HG02943 (cell line): Measurements from ENCODE around the gene MDM4.
"Not testable (repeated sequence)": the region's sequence is repeated elsewhere in the genome, so short reads cannot be mapped to it uniquely, and the experiment has no call there.

Experiments
- ATAC-seq: cut with Tn5 transposase; IDR thresholded peaks from one replicate; pipeline ENCODE4 v1.9.1; 2021; ENCODE audit warnings: mild to moderate bottlenecking, low read depth, moderate library complexity; ENCODE audit not compliant: unreplicated experiment

Gene MDM4

DNA sequence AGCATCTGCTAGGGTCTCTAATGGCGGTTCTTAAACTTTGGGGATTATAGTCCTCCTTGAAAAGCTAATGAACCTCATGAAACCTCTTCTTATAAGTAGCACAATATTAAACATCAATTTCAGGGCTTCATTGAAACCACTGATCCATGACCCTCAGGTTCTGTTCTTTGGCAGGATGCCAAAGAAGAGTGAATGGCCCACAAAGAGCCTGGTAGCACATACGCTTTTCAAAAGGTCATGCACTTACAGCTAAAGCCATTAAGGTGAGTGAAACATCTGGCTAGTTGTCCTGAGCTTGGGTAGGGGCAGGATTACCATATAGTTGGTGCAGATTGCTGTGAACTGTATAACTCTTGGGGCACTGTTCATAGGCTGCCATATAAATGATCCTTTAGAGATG is 42.3 kb downstream of the MDM4 start:
- no peak for ATAC-seq

DNA sequence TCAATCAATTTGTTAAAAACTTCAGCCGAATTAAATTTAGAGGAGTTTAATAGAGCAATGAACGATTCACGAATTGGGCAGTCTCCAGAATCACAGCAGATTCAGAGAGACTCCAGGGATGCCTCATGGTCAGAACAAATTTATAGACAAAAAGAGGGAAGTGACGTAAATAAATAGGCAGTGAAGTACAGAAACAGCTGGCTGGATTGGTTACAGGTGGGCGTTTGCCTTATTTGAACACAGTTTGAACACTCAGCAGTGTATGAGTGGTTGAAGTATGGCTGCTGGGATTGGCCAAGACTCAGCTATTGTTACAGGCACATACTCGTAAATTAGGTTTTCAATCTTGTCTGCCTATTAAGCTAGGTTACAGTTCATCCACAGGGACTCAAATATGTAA is 43.8 kb downstream of the MDM4 start:
- not testable (repeated sequence) for ATAC-seq

DNA sequence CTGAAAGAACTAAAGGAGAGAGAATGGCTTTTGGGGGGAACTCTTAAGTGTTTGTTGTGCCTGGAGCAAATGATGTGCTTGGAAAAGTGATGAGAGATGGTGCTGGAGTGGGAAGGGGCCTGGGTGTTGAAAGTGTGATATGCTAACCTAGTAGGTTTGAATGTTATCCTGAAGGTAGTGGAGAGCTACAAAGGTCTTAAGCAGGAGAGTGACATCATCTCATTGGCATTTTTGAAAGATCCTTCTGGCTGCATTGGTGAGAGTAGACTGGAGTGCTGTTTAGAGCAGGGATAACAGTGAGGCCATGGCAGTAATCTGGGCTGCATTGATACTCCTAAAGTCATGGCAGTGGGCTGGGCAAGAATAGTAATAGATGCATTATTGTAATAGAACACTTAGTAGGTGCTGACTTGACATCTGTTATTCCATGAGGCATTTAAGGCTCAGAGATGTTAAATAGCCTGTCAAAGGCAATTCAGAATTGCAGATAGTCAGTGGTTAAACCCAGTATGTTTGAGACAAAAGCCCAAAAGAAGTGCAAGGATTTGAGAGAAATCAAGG is 44.5 kb downstream of the MDM4 start:
- no peak for ATAC-seq

DNA sequence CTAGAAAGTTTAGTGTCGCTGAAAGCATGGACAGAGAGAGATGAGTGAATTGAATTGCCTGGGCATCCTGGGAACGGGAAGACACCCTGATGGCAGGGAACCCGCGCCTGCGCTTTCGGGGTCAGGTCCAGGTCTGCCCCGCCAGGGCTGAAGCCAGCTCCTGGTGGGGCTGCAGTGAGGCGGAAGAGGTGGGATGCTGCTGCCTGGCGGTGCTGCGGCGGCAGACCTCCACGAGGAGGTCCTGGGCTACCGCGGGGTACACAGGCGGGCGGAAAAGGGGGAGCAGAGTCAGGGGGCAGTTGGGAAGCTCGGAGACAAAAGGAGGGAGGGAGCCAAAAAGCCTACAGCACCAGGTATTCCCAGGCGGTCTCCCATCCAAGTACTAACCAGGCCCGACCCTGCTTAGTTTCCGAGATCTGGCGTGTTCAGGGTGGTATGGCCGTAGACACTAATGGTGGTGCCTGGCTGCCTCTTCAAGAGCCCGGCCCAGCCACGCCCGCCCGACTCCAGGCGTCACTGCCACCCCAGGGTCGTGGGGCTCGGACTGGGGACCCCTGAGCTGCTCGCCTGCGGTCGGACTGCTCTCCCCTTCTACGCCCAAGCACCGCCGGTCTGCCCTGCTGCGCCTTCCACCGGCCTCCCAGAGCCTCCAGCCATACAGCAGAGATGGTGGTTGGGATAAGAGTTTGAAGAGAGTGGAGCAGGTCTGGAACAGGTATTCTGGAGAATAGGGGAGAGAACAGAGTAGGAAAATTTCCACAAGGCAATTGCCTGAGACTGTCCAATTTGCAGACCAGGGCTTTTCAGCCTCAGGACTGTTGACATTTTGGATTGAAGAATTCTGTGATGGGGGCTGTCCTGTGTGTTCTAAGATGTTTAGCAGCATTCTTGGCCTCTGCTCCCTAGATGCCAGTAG is 46.1 kb downstream of the MDM4 start:
- no peak for ATAC-seq

DNA sequence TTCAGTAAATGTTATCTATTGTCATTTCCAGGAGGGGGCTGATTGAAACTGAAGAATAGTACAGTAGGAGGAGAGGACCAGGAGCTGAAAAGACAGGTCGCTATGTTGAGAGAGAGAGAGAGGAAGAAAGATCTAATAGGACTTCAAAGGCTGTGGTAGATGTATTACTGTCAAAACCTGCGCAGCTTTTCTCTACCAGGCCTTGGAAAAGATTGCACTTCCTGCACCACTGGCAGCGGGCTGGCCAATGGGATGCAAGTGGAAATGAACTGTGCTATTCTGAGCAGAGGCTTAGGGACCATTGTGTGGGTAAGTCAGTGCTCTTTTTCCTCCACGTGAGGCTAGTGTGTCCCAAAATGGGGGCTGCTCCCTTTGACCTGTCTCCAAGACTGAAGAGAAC is 47.1 kb downstream of the MDM4 start:
- no peak for ATAC-seq

- no peak for ATAC-seq
Observed at GRCh38 chr1:204563780-204564179, 47.6 kb downstream of the MDM4 start.

GRCh38 chr1:204564835-204565234 is 48.6 kb downstream of the MDM4 start:
- ATAC-seq, result no peak

DNA sequence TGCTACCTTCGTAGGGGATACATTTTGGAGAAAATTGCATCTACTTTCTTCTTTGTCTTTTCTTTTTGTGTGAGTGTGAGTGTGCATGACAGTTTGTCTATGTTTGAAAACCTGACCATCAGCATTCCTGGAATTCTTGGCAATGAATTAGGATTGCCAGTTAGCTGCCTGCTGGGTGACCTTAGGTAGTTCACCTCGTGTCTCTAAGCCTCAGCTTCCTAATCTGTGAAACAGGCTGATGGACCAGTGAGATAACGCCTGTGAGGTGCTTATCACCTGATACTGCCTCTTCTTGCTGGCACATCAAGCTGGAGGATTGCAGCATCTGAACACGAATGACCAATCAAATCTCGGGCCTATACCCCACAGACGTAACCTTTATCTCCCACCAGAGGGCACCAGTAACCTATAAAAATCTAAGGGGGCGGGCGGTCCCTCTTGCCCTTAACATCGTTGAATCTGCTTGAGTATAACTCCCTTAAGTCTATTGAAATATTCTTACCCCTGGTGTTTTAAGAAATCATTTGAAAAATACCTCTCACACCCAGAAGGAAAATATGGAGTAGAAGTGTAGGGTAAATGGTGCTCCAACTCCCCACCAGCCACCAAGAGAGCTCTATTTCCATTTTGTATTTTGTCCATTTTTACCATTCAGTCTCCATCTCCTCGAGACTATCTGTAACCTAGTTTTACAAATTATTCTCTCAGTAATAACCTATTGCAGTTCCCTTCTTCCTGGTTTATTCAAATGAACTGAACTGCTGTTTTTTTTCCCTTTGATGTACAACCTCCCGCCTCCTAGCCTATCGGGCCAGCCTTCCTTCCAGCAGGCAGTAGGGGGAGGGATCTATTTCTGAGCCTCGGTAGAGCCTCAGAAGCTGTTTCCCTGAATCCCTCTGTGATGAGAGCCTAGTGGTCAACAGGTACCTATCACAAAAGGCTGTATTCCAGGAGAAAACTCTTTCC is 49.7 kb downstream of the MDM4 start:
- no peak for ATAC-seq

DNA sequence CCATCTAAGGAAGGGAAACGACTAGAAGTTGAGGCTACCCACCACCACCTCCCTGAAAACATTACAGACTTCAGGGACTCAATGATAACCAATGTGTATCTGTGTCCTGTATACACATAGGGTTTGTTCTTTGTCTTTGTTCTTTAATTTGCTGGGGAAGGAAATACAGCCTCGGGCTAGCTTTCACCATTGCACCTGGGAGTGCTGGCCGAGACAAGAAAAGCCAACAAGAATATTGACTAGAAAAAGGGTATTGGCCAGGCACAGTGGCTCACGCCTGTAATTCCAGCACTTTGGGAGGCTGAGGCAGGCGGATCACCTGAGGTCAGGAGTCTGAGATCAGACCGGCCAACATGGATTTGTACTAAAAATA is 50.4 kb downstream of the MDM4 start:
- ATAC-seq, result no peak

DNA sequence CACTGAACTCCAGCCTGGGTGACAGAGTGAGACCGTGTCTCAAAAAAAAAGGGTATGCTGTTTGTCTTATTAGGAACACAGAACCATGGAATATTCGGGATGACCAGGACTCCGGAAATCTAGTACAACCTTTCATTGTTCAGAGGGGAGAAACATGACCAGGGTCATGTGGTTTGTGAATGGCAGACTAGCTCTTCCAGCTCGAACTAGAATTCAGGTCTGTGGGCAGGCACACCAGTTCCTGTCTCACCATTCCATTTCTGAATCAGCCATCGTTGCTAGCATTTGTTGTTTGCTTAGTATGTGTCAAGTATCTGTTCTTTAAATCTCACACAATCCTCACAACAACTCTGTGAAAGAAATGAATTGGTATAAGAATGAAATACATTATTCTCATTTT is 50.9 kb downstream of the MDM4 start:
- ATAC-seq, result no peak

- ATAC-seq, result no peak
Observed at GRCh38 chr1:204568576-204569315, 52.5 kb downstream of the MDM4 start.

- no peak for ATAC-seq
Observed at GRCh38 chr1:204569478-204569877, 53.3 kb downstream of the MDM4 start.

- not testable (repeated sequence) for ATAC-seq
Observed at GRCh38 chr1:204570021-204570420, 53.8 kb downstream of the MDM4 start.

GRCh38 chr1:204571128-204571527 is 54.9 kb downstream of the MDM4 start:
- ATAC-seq, result no peak

DNA sequence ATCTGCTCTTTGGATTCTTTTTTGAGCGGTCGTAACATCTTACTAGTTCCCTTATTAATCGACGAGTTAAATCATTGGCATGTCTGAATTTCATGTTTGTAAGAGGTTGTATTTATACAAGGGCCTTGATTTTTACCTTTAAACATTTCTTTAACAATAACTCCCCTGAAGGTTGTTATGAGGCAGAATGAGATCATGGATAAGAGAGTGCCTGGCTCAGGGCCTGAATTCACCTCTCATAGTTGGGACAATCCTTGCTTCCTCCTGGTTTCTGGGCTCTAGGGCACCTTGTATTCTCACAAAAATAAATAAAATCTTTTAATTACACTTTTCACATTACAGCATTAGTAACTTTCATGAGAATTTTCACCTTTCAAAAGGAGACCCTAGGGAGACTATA is 55.4 kb downstream of the MDM4 start:
- no peak for ATAC-seq

- ATAC-seq, result no peak
Observed at GRCh38 chr1:204572923-204573922, 57.0 kb downstream of the MDM4 start.

DNA sequence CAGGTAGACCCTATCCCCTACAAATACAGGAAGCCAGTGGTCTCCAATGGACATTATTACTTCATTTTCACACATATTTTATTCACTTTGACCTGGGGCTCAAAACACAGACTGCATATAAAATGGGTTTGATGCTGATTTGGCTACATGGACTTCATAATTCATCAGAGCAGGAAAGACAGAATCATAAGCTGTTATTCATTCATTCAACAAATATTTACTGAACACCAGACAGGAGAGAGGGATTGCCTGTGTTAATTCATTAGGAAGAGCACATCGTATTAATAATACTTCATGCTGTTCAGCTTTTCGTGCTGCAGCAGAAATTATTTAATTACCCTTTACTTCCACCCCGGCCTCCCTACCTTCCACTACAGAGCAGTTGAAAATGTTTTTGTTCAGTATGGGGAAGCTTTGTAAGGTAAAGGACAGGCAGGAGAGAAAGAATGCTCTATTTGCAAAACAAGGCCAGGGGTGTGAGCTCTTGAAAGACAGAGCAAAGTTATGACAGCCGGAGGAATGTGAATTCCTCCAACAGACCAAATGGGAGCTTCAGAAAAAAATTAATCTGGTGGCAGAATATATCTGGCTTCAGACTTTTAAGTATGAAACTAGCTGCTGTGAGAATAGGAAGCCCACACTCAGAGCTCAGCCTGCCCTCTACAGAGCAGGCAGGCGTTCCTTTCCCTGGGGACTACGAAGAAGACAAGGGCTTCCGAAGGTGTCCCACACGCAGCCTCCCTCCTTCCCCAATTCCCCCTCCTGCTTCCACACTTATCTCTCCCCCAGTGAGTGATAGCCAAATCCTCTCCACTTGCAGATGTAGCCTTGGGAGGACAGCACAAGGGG is 58.0 kb downstream of the MDM4 start:
- ATAC-seq, result no peak

- ATAC-seq, result no peak
Observed at GRCh38 chr1:204574865-204575163, 58.6 kb downstream of the MDM4 start.
